Thoracic aorta (tissue), 2 donors: ENCODE data around the gene PDE6B. TPM values are rescaled to one million over a fixed set of nuclear protein-coding genes. Genes with fewer than 3 reads are reported as not detected.

Experiments
- ATAC-seq: fragments of 150-250 bp; one replicate; pipeline ENCODE4 v1.8.0; 2017; ENCODE audit warnings: low read depth; ENCODE audit not compliant: insufficient number of reproducible peaks, low FRiP score
- DNase-seq: peaks from one replicate; pipeline ENCODE4 v3.0.0-alpha.2; 2020; ENCODE audit warnings: low spot score
- H3K27ac ChIP-seq, 2 donors: fragments of 200-600 bp; sonication (generic); 1 replicate in 1 of 2; 2 replicates in 1 of 2; pipeline ENCODE4 v1.5.1; 2016; ENCODE audit warnings: mild to moderate bottlenecking in 2 of 2, moderate library complexity in 2 of 2
- H3K27me3 ChIP-seq: fragments of 200-600 bp; sonication (generic); replicated peaks from 2 replicates; pipeline ENCODE4 v1.6.0; 2016; ENCODE audit warnings: mild to moderate bottlenecking; ENCODE audit not compliant: insufficient read depth
- H3K36me3 ChIP-seq: fragments of 200-600 bp; sonication (generic); one replicate; pipeline ENCODE4 v1.5.1; 2016
- H3K4me1 ChIP-seq, 2 donors: fragments of 200-600 bp; sonication (generic); 1 replicate in 1 of 2; 2 replicates in 1 of 2; pipeline versions ENCODE4 v1.5.1 to v1.6.0; 2016; ENCODE audit warnings: low read depth in 2 of 2, mild to moderate bottlenecking in 1 of 2; ENCODE audit not compliant: control insufficient read depth in 1 of 2
- H3K4me3 ChIP-seq: fragments of 200-600 bp; sonication (generic); 2 replicates; pipeline ENCODE4 v1.5.1; 2016; ENCODE audit warnings: mild to moderate bottlenecking
- H3K9me3 ChIP-seq: fragments of 200-600 bp; sonication (generic); 2 replicates; pipeline ENCODE4 v1.5.1; 2016
- total RNA-seq, 2 donors: library from RNA; depleted of rRNA; stranded (reverse); fragments of >200 nt; gene quantifications; one replicate each; pipeline versions ENCODE4 v1.1.0 to v1.2.3, GENCODE V29; 2016
- TF ChIP-seq, protein P1 (sequence below): fragments of 200-600 bp; sonication (generic); IDR thresholded peaks from one replicate; pipeline ENCODE4 v1.5.1; 2019; ENCODE audit warnings: antibody characterized with exemption

PDE6B gene
- total RNA-seq, 2 donors from 2014 or later = 1.8 to 3.6 TPM

- H3K27me3 ChIP-seq = no peaks in the 10 kb centered on the region
- no peaks in the 10 kb centered on the region for H3K9me3 ChIP-seq
- H3K36me3 ChIP-seq = no peaks in the 10 kb centered on the region
- DNase-seq = no peak
- H3K27ac ChIP-seq = no peak overlapping the region
- H3K4me1 ChIP-seq = no peaks in the 10 kb centered on the region
- no peak for ATAC-seq
- TF ChIP-seq, protein P1, sequence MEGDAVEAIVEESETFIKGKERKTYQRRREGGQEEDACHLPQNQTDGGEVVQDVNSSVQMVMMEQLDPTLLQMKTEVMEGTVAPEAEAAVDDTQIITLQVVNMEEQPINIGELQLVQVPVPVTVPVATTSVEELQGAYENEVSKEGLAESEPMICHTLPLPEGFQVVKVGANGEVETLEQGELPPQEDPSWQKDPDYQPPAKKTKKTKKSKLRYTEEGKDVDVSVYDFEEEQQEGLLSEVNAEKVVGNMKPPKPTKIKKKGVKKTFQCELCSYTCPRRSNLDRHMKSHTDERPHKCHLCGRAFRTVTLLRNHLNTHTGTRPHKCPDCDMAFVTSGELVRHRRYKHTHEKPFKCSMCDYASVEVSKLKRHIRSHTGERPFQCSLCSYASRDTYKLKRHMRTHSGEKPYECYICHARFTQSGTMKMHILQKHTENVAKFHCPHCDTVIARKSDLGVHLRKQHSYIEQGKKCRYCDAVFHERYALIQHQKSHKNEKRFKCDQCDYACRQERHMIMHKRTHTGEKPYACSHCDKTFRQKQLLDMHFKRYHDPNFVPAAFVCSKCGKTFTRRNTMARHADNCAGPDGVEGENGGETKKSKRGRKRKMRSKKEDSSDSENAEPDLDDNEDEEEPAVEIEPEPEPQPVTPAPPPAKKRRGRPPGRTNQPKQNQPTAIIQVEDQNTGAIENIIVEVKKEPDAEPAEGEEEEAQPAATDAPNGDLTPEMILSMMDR = no peak
- no peak overlapping the region for H3K4me3 ChIP-seq
Observed at GRCh38 chr4:650951-651883, 25.8 kb downstream of the PDE6B start.

GRCh38 chr4:651884-652642, 26.7 kb downstream of the PDE6B start:
- no peaks in the 10 kb centered on the region for H3K9me3 ChIP-seq
- no peak overlapping the region for H3K27ac ChIP-seq
- H3K27me3 ChIP-seq = no peaks in the 10 kb centered on the region
- TF ChIP-seq, protein P1 = no peak
- ATAC-seq (no peak), DNase-seq (no peak)
- H3K4me3 ChIP-seq = no peak overlapping the region
- no peaks in the 10 kb centered on the region for H3K36me3 ChIP-seq
- H3K4me1 ChIP-seq = no peaks in the 10 kb centered on the region

DNA sequence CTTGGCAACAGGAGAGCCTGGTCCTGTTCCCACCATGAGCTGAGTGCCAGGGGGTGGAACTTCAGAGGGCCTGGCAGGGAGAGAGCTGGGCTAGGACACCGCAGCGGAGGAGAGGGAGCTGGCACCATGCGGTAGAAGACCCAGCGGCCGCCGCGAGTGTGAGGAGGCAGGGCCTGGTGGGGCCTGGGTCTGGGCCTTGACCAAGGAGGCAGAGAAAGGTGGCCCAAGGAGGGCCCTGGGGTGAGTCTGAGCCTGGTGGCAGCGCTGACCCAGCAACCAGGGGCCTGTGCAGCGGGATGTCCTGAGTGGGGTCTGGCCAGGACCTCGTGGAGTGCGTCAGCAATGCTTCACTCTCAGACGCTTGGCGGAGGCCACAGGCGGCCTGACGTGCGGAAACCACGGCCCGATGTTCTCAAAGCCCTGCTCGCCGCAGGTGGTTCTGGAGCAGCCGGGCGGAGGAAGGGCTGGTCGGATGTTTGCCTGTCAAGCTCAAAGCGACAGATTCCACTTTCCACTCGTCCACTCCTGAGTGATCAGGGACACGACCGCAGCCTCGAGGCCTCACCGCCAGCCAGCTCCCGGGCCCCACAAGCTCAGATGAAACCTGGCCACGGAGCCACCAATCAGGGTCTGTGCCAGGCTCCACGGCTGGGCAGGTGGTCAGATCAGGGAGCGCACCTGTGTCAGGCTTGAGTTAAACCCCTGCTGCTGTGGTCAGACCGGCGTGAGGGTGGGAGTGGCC, 27.9 kb downstream of the PDE6B start:
- Histone ChIP-seq H3K27ac (no peak overlapping the region), H3K9me3 (no peaks in the 10 kb centered on the region), H3K36me3 (no peaks in the 10 kb centered on the region), H3K4me1 (no peaks in the 10 kb centered on the region), H3K27me3 (no peaks in the 10 kb centered on the region), H3K4me3 (no peak overlapping the region)
- no peak for DNase-seq
- TF ChIP-seq, protein P1 = no peak
- no peak for ATAC-seq

DNA sequence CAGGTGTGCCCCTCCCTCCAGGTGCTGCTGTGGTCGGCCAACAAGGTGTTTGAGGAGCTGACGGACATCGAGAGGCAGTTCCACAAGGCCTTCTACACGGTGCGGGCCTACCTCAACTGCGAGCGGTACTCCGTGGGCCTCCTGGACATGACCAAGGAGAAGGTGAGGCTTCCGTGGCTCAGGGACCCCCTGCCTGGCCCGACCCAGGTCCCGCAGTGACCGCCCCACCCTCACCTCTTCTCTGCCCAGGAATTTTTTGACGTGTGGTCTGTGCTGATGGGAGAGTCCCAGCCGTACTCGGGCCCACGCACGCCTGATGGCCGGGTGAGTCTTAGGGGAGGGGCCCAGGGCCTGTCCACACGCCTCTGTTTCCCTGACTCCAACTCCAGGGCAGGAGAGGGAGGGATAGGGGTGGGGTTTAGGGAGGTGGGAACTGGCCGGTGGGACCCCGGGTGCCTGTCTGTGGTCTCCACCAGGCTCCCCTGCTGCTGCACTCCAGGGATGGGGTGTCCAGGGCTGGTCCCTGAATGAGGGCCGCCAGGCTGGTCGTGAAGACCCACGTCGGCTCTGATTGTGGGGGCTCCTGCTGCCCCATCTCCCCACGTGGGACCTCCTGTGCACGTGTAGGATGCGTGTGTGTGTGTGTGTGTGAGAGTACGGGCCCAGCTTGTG, 28.6 kb downstream of the PDE6B start:
- Histone ChIP-seq H3K9me3 (no peaks in the 10 kb centered on the region), H3K4me3 (no peak overlapping the region), H3K27ac (no peak overlapping the region), H3K27me3 (no peaks in the 10 kb centered on the region), H3K4me1 (no peaks in the 10 kb centered on the region), H3K36me3 (no peaks in the 10 kb centered on the region)
- no peak for ATAC-seq
- no peak for DNase-seq
- TF ChIP-seq, protein P1 = no peak
